Lower leg skin (tissue), 4 donors: ENCODE results near the gene VAV3. TPM values are rescaled to one million over a fixed set of nuclear protein-coding genes. Genes with fewer than 3 reads are reported as not detected.

ENCODE experiments used
- DNase-seq, 2 donors: peaks; one replicate each; pipeline ENCODE4 v3.0.0-alpha.2; 2019; ENCODE audit warnings: low spot score in 2 of 2
- H3K4me3 ChIP-seq: fragments of 200-600 bp; sonication (generic); 2 replicates; pipeline ENCODE4 v1.5.1; 2017; ENCODE audit warnings: mild to moderate bottlenecking, low read depth; ENCODE audit not compliant: poor library complexity, severe bottlenecking
- POLR2A ChIP-seq, 2 donors: fragments of 450-650 bp; IDR thresholded peaks; one replicate each; pipeline ENCODE4 v1.6.1; 2016 to 2017; ENCODE audit warnings: antibody characterized with exemption in 2 of 2, mild to moderate bottlenecking in 1 of 2, moderate library complexity in 1 of 2
- WGBS, 2 donors: methylation state at CpG; one replicate each; pipeline ENCODE4 v1.1.5; 2018; 5-methylcytosine and 5-hydroxymethylcytosine counted together
- intact Hi-C: fragments of 100-400 bp; cut with DNase I; formaldehyde crosslinking; loops from one replicate; pipeline ENCODE4 v1.15.0; 2023; ENCODE audit warnings: low total_unique reads
- total RNA-seq, 4 donors: library from RNA; depleted of rRNA; stranded (reverse); fragments of >200 nt; gene quantifications; one replicate each; pipeline ENCODE4 v1.1.0, GENCODE V29; 2016
- TF ChIP-seq, protein P1 (sequence below), 3 donors: fragments of 450-650 bp; IDR thresholded peaks; one replicate each; pipeline ENCODE4 v1.5.1; 2016; ENCODE audit warnings: antibody characterized with exemption in 3 of 3, mild to moderate bottlenecking in 3 of 3, moderate library complexity in 2 of 3

The VAV3 gene
- total RNA-seq, 4 donors from 2014 or later = 102 to 200 (median 147) TPM

DNA sequence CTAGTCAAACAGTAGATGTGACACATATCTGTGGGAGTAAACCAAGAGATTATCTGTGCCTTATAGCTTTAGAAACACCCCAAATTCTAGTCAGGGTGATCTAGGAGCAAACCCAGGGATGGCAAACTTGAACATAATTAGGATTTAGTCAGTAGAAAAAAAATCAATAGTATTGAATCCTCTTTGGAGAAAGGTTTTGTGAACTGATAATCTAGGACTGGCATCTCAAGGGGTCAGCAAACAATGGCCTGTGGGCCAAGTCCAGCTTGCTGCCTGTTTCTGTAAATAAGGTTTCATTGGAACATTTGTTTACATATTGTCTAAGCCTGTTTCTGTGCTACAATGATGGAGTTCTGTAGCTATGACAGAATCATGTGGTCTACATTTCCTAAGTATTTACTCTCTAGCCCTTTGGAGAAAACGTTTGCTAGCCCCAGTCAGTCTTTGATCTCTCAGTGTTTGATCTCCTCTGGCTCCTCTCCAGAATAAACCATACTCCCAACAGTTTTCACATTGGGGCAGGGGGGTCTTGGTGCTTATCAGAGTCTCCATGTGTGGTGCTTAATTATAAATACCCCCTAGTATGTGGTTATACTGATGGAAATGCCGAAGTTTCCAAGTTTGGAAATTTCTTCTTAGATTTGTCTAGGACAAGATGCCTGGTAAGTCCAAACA is 438.3 kb downstream of the VAV3 start:
- intact Hi-C loops = no loop called here
- 57 to 58% methylated on average over 2 of the region's 2 CpGs for WGBS, 2 donors
- H3K4me3 ChIP-seq = no peak overlapping the region
- no peak for TF ChIP-seq POLR2A (IDR thresholded peaks at IDR 0.05)
- TF ChIP-seq, protein P1, sequence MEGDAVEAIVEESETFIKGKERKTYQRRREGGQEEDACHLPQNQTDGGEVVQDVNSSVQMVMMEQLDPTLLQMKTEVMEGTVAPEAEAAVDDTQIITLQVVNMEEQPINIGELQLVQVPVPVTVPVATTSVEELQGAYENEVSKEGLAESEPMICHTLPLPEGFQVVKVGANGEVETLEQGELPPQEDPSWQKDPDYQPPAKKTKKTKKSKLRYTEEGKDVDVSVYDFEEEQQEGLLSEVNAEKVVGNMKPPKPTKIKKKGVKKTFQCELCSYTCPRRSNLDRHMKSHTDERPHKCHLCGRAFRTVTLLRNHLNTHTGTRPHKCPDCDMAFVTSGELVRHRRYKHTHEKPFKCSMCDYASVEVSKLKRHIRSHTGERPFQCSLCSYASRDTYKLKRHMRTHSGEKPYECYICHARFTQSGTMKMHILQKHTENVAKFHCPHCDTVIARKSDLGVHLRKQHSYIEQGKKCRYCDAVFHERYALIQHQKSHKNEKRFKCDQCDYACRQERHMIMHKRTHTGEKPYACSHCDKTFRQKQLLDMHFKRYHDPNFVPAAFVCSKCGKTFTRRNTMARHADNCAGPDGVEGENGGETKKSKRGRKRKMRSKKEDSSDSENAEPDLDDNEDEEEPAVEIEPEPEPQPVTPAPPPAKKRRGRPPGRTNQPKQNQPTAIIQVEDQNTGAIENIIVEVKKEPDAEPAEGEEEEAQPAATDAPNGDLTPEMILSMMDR (IDR thresholded peaks at IDR 0.05) = peak in 1 of 3 donors; percentile 25
- DNase-seq = no peak

- intact Hi-C loops = no loop called here
- DNase-seq = no peak
- 83 to 90% methylated on average over 2 of the region's 2 CpGs for WGBS, 2 donors
- no peak overlapping the region for H3K4me3 ChIP-seq
- TF ChIP-seq POLR2A (IDR thresholded peaks at IDR 0.05) = no peak
- TF ChIP-seq, protein P1 (IDR thresholded peaks at IDR 0.05) = no peak
Measured at GRCh38 chr1:107525961-107526360, 439.0 kb downstream of the VAV3 start.

GRCh38 chr1:107525145-107525544 is 439.8 kb downstream of the VAV3 start:
- no peak for DNase-seq
- intact Hi-C loops = no loop called here
- no peak for TF ChIP-seq POLR2A (IDR thresholded peaks at IDR 0.05)
- TF ChIP-seq, protein P1 (IDR thresholded peaks at IDR 0.05) = no peak
- 95 to 100% methylated on average over 1 of the region's 1 CpG for WGBS, 2 donors
- no peak overlapping the region for H3K4me3 ChIP-seq

DNA sequence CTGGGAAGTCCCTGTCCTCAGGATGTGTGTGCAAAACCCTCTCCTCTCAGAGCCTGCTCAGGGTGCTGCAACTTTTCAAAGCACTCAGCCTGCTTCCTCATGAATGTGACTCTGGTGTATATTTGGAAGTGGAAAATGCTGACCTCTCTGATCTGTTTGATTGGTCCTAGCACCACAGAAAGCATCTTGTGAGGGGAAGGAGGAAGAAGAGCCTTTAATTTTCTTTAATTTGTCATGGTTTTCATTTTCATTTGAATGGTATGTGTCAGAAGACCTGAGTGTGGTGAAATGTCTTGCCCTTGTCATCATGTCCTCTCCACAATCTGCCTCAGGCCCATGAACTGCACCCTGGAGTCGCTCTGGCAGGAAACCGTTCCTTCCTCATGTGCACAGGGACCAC is 440.7 kb downstream of the VAV3 start:
- WGBS, 2 donors = 72 to 74% methylated on average over 2 of the region's 2 CpGs
- intact Hi-C loops = no loop called here
- H3K4me3 ChIP-seq = no peak overlapping the region
- no peak for TF ChIP-seq POLR2A (IDR thresholded peaks at IDR 0.05)
- TF ChIP-seq, protein P1 (IDR thresholded peaks at IDR 0.05) = no peak
- no peak for DNase-seq

DNA sequence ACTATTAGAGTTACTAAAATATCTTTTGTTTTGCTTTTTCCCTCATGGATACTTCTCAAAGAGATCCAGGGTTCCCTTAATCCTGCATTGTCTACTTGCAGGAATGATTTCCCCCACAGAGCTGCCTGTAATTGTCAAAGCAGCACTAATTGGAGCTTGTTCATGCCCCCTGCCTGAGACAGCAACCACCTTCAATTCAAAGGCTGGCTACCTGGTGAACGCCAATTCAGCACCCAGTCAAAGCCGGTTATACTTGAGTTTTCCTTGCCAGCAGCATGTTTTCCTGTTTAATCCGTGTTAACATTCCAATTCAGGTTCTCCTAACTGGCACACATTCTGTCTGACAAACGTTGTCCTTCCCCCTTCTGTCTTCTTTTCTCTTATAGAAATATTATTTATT is 441.2 kb downstream of the VAV3 start:
- WGBS, 2 donors = 17 to 38% methylated on average over 4 of the region's 4 CpGs
- intact Hi-C loops = no loop called here
- no peak for DNase-seq
- TF ChIP-seq POLR2A (IDR thresholded peaks at IDR 0.05) = no peak
- TF ChIP-seq, protein P1 (IDR thresholded peaks at IDR 0.05) = no peak
- no peak overlapping the region for H3K4me3 ChIP-seq

GRCh38 chr1:107523061-107523460 is 441.9 kb downstream of the VAV3 start:
- intact Hi-C loops = no loop called here
- no peak for TF ChIP-seq POLR2A (IDR thresholded peaks at IDR 0.05)
- TF ChIP-seq, protein P1 (IDR thresholded peaks at IDR 0.05) = no peak
- no peak for DNase-seq
- no peak overlapping the region for H3K4me3 ChIP-seq
- WGBS, 2 donors = 69% methylated on average over 4 of the region's 4 CpGs
